Adrenal gland (tissue), 12 donors: Measurements from ENCODE around the gene USE1. TPM values are rescaled to one million over a fixed set of nuclear protein-coding genes. Genes with fewer than 3 reads are reported as not detected.

Experiments used
- DNase-seq, 7 donors: peaks; one replicate each; pipeline ENCODE4 v3.0.0-alpha.2; 2019 to 2020
- H3K27ac ChIP-seq, 5 donors: fragments of 200-600 bp; sonication (generic) in 4 of 5; 1 replicate in 3 of 5; 2 replicates in 2 of 5; pipeline versions ENCODE4 v1.5.1 to v1.8.0; 2016 to 2020; ENCODE audit warnings: mild to moderate bottlenecking in 1 of 5
- H3K27me3 ChIP-seq: fragments of 200-600 bp; 2 replicates; pipeline ENCODE4 v1.8.0; 2021
- H3K36me3 ChIP-seq, 2 donors: fragments of 200-600 bp; replicated peaks in 1 of 2; 1 replicate in 1 of 2; 2 replicates in 1 of 2; pipeline versions ENCODE4 v1.5.1 to v1.8.0; 2018 to 2022
- H3K4me1 ChIP-seq, 2 donors: fragments of 200-600 bp; replicated peaks in 1 of 2; 1 replicate in 1 of 2; 2 replicates in 1 of 2; pipeline versions ENCODE4 v1.5.1 to v1.8.0; 2018 to 2021
- H3K4me3 ChIP-seq, 4 donors: fragments of 200-600 bp; sonication (generic) in 3 of 4; one replicate each; pipeline ENCODE4 v1.5.1; 2016 to 2018
- H3K9me3 ChIP-seq, 3 donors: fragments of 200-600 bp; sonication (generic) in 1 of 3; replicated peaks in 1 of 3; 1 replicate in 2 of 3; 2 replicates in 1 of 3; pipeline versions ENCODE4 v1.5.1 to v1.8.0; 2016 to 2021
- CTCF ChIP-seq, 6 experiments: fragments of 450-650 bp in 4 of 6; fragments of 200-600 bp in 2 of 6; sonication (generic) in 1 of 6; IDR thresholded peaks; 1 replicate in 5 of 6; 2 replicates in 1 of 6; pipeline versions ENCODE4 v1.5.1 to v1.8.0; 2016 to 2021; ENCODE audit warnings: antibody characterized with exemption in 6 of 6, mild to moderate bottlenecking in 2 of 6, moderate library complexity in 1 of 6
- POLR2A ChIP-seq, 2 donors: fragments of 450-650 bp; IDR thresholded peaks; one replicate each; pipeline ENCODE4 v1.6.1; 2017; ENCODE audit warnings: antibody characterized with exemption in 2 of 2, mild to moderate bottlenecking in 2 of 2, moderate library complexity in 1 of 2
- WGBS, 4 donors: extraction: QIAGEN DNeasy Blood & Tissue Kit in 2 of 4; methylation state at CpG; one replicate each; pipeline versions ENCODE4 v1.1.5 to v1.1.7; 2013 to 2017; 5-methylcytosine and 5-hydroxymethylcytosine counted together
- intact Hi-C, 2 donors: fragments of 100-400 bp; cut with DNase I; formaldehyde crosslinking; loops; one replicate each; pipeline versions ENCODE4 v1.14.1 to v1.15.0; 2022 to 2023
- polyA plus RNA-seq, 3 donors: library from polyadenylated mRNA; stranded (reverse); fragments of 200-250 nt in 2 of 3; fragments of 350-450 nt in 1 of 3; fragmentation: Illumina TruSeq in 1 of 3; extraction: RNeasy Lipid Tissue Mini Kit (QIAGEN cat#74804) in 1 of 3; gene quantifications; one replicate each; pipeline ENCODE4 v1.2.3, GENCODE V29; 2013 to 2014
- total RNA-seq, 9 donors: library from RNA; depleted of rRNA in 4 of 9; stranded (reverse); fragments of >200 nt in 4 of 9; fragments of 120-200 nt in 1 of 9; fragmentation: NEBNext Ultra II Directional in 1 of 9; extraction: Animal tissue kit (Norgen Biotek cat#: 25700) in 1 of 9; gene quantifications; one replicate each; pipeline versions ENCODE4 v1.1.0 to v1.2.4, GENCODE V29; 2013 to 2023
- donor health status: healthy with polysubstance abuse.
- donor health status: Bipolar disorder and iron deficiency.
- donor health status: DM: yes; HTN: yes; CAD: no.
- donor health status: DM: no; HTN: no; CAD: no.
- donor health status: DM: no; HTN: no; CAD: no.
- donor health status: DM: yes; HTN: yes; CAD: no.

The USE1 gene
- total and polyA plus RNA-seq, 12 donors = 23.7 to 87.8 (median 44.7) TPM

- no peaks in the 10 kb centered on the region for H3K4me1 ChIP-seq
- 37 to 84% (median 76%) methylated on average over 7 to 27 of the region's 27 CpGs for WGBS, 4 donors
- H3K27ac ChIP-seq = no peak overlapping the region
- H3K4me3 ChIP-seq = no peak overlapping the region
- H3K9me3 ChIP-seq = no peaks in the 10 kb centered on the region
- H3K27me3 ChIP-seq = no peaks in the 10 kb centered on the region
- peaks cover 0 to 74% of the 10 kb centered on the region in 2 donors for H3K36me3 ChIP-seq
- intact Hi-C loops = loop anchor here (2.0 to 10.0 kb wide), 2 partner anchors 77 to 79 kb away; partner anchors contain the start of gene ANKLE1 (in 1 of the 2)
- peak; percentile 65 to 86 (median 68) for TF ChIP-seq CTCF (IDR thresholded peaks at IDR 0.05)
- TF ChIP-seq POLR2A (IDR thresholded peaks at IDR 0.05) = no peak
- peak; percentile 63 to 89 (median 79) for DNase-seq
These were observed 9.7 kb upstream of the USE1 start for GRCh38 chr19:17205237-17206140.

GRCh38 chr19:17206736-17207581 is 8.2 kb upstream of the USE1 start:
- 93 to 96% (median 94%) methylated on average over 15 to 25 of the region's 25 CpGs for WGBS, 4 donors
- H3K4me1 ChIP-seq = no peaks in the 10 kb centered on the region
- H3K4me3 ChIP-seq = no peak overlapping the region
- peaks cover 0 to 72% of the 10 kb centered on the region in 2 donors for H3K36me3 ChIP-seq
- DNase-seq = no peak
- intact Hi-C loops = loop anchor here in 1 of 2 donors (10.0 kb wide), 1 partner anchor 78 kb away; the partner anchor contains the start of gene ANKLE1
- no peaks in the 10 kb centered on the region for H3K9me3 ChIP-seq
- H3K27me3 ChIP-seq = no peaks in the 10 kb centered on the region
- no peak for TF ChIP-seq POLR2A (IDR thresholded peaks at IDR 0.05)
- no peak for TF ChIP-seq CTCF (IDR thresholded peaks at IDR 0.05)
- H3K27ac ChIP-seq = no peak overlapping the region

GRCh38 chr19:17209126-17210036 is 5.8 kb upstream of the USE1 start:
- DNase-seq = peak in 1 of 7 donors; percentile 28
- H3K4me3 ChIP-seq = no peak overlapping the region
- intact Hi-C loops = loop anchor here in 1 of 2 donors (10.0 kb wide), 1 partner anchor 75 kb away; the partner anchor contains the start of gene ANKLE1
- WGBS, 4 donors = 65 to 80% (median 75%) methylated on average over 19 to 28 of the region's 28 CpGs
- H3K4me1 ChIP-seq = peaks cover under 1% of the 10 kb centered on the region in 2 donors
- H3K27me3 ChIP-seq = no peaks in the 10 kb centered on the region
- H3K36me3 ChIP-seq = peaks cover 0 to 56% of the 10 kb centered on the region in 2 donors
- H3K9me3 ChIP-seq = no peaks in the 10 kb centered on the region
- no peak overlapping the region for H3K27ac ChIP-seq
- no peak for TF ChIP-seq POLR2A (IDR thresholded peaks at IDR 0.05)
- no peak for TF ChIP-seq CTCF (IDR thresholded peaks at IDR 0.05)
